Measurements from ENCODE around the gene DLX6. TPM values are rescaled to one million over a fixed set of nuclear protein-coding genes. Genes with fewer than 3 reads are reported as not detected.

Gene DLX6
- total and polyA plus RNA-seq, 2 of the 8 experiments (the other 6 are each of a cell fraction or from before 2014, with no cell fraction given): not detected

DNA sequence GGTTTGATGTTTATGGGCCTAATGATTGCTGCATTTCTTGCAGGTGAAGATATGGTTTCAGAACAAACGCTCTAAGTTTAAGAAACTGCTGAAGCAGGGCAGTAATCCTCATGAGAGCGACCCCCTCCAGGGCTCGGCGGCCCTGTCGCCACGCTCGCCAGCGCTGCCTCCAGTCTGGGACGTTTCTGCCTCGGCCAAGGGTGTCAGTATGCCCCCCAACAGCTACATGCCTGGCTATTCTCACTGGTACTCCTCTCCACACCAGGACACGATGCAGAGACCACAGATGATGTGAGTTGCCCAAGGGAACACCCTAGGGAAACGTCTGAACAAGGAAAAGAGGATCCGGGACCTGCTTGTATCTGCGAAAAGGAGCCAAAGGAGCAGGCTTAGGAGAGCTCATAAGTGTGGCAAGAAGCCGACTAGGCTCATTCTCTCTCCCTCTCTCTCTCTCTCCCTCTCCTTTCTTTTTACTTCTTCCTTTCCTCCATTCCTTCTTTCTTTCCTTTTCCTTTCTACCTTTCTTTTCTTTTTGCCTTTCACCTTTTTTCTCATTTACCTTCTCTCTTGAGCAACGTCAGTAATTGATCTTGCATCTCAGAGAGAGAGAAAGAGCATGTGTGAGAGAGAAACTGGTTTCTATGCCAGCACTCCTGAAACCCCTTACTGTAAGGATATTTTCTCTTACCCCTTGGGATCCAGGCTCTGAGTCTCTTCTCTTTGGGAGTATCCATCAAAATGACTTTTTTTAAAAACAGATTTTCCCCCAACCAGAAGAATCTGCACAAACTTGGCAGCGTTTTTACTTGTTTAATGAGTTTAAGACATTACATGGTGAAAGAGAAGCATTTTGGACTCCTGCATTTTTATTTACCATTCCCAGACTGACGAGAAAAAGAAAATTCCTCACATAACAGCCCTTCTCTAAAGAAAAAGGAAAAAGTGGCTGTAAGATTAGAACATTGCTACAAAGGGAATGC lies 4.7 kb downstream of the DLX6 start:
- no peak overlapping the region for H2BK20ac ChIP-seq (ENCODE audit: low read length)
- no peak overlapping the region for H3K56ac ChIP-seq (replicated peaks; ENCODE audit: insufficient read length, low read depth, low read length)
- no peaks in the 10 kb centered on the region for H3K79me2 ChIP-seq (ENCODE audit: control insufficient read depth in 1 of 2, insufficient read depth in 2 of 2, low read length in 2 of 2)
- H4K8ac ChIP-seq (ENCODE audit: extremely low read depth, insufficient read depth, low read length): no peak overlapping the region
- no peak overlapping the region for H2BK5ac ChIP-seq (ENCODE audit: low read depth, low read length)
- H4K5ac ChIP-seq (ENCODE audit: insufficient read length, low read depth, low read length): no peak overlapping the region
- no peak overlapping the region for H2BK12ac ChIP-seq (ENCODE audit: low read depth, low read length)
- no peak overlapping the region for H2BK15ac ChIP-seq (ENCODE audit: low read length)
- no peak overlapping the region for H2AK5ac ChIP-seq (ENCODE audit: low read depth, low read length)
- CTCF ChIA-PET (ENCODE audit: partially characterized antibody): interaction anchor here (1.1 to 6.3 kb wide), 4 partner anchors 8 to 17 kb away, joined by 3 to 71 read pairs (median 27); partner anchors contain the start of gene DLX5
- DNase-seq (ENCODE audit: low read depth in 1 of 2, low spot score in 2 of 2) (peak in 1 of 2 experiments; percentile 55), FAIRE-seq (no peak)
- WGBS, 2 experiments (ENCODE audit: extremely low coverage in 1 of 2, insufficient coverage in 1 of 2, insufficient read length in 1 of 2, insufficient replicate concordance in 2 of 2, low coverage in 1 of 2, low lambda C conversion rate in 2 of 2, missing lambda C conversion rate in 1 of 2): 13% methylated on average over 18 of the region's 18 CpGs; no CpG with 5 or more reads in 1 of the 2 experiments
- no peak overlapping the region for H3K27ac ChIP-seq (ENCODE audit: low read depth, low read length)
- peaks cover 3% of the 10 kb centered on the region; the same call in 1 of the 2 replicates for H3K23me2 ChIP-seq (ENCODE audit: low read depth, low read length)
- no peaks in the 10 kb centered on the region for H3K9me3 ChIP-seq (ENCODE audit: insufficient read depth in 2 of 2, low read depth in 1 of 2, low read length in 1 of 2)
- H3K79me1 ChIP-seq (ENCODE audit: low read depth, low read length): no peaks in the 10 kb centered on the region; the same call in 1 of the 2 replicates
- H3K4ac ChIP-seq (replicated peaks; ENCODE audit: insufficient read length, low read depth, low read length): no peak overlapping the region
- H3K23ac ChIP-seq (ENCODE audit: insufficient read length): no peak overlapping the region
- no peak overlapping the region for H3K4me3 ChIP-seq (ENCODE audit: extremely low read depth in 1 of 4, insufficient read depth in 2 of 4, low read depth in 3 of 4, low read length in 4 of 4)
- no peak overlapping the region for H3K14ac ChIP-seq (ENCODE audit: insufficient read length)
- H3K36me3 ChIP-seq (ENCODE audit: control insufficient read depth in 2 of 4, insufficient read depth in 4 of 4, low read length in 3 of 4): no peaks in the 10 kb centered on the region
- no peak overlapping the region for H3K18ac ChIP-seq (ENCODE audit: extremely low read depth, low read length)
- peaks cover 0 to 13% (median 7%) of the 10 kb centered on the region in 4 experiments; a peak in 5 of 7 replicates for H3K4me1 ChIP-seq (replicated peaks in 1 of 4; ENCODE audit: control insufficient read depth in 3 of 4, insufficient read depth in 4 of 4, low read length in 3 of 4)
- H3K9ac ChIP-seq (replicated peaks in 1 of 4; ENCODE audit: extremely low read depth in 1 of 4, low read depth in 3 of 4, low read length in 3 of 4): no peak overlapping the region
- H2AFZ ChIP-seq (ENCODE audit: low read length): no peak overlapping the region
- H3K4me2 ChIP-seq (ENCODE audit: insufficient read depth in 1 of 2, low read depth in 2 of 2, low read length in 2 of 2): no peak overlapping the region
- no peak overlapping the region for H2BK120ac ChIP-seq (replicated peaks; ENCODE audit: low read depth, low read length)
- H4K20me1 ChIP-seq (replicated peaks in 1 of 2; ENCODE audit: control insufficient read depth in 1 of 2, insufficient read depth in 2 of 2, low read length in 2 of 2): peaks cover 23 to 33% of the 10 kb centered on the region in 2 experiments
- POLR2A ChIA-PET (ENCODE audit: partially characterized antibody): interaction anchor here (0.5 to 1.2 kb wide), 3 partner anchors 10 to 21 kb away, joined by 3 to 5 read pairs (median 3); no protein-coding TSS in a partner anchor
- peaks cover 83 to 95% (median 89%) of the 10 kb centered on the region in 4 experiments for H3K27me3 ChIP-seq (replicated peaks in 1 of 4; ENCODE audit: control insufficient read depth in 3 of 4, extremely low read depth in 1 of 4, insufficient read depth in 3 of 4, low read length in 3 of 4)
- H4K91ac ChIP-seq (replicated peaks; ENCODE audit: insufficient read length, low read length): no peak overlapping the region
- TF ChIP-seq YY1 (IDR thresholded peaks at IDR 0.05; ENCODE audit: low read depth, low read length) (no peak), CREB1 (IDR thresholded peaks at IDR 0.05) (no peak), GTF2F1 (IDR thresholded peaks at IDR 0.05; ENCODE audit: borderline replicate concordance, low read depth, low read length) (no peak), RNF2 (IDR thresholded peaks at IDR 0.05; ENCODE audit: borderline replicate concordance, low read depth, low read length, missing control alignments, poor library complexity, severe bottlenecking) (peak; percentile 97), JUN (IDR thresholded peaks at IDR 0.05; ENCODE audit: low read depth, low read length) (no peak), TBP (IDR thresholded peaks at IDR 0.05; ENCODE audit: low read depth, low read length) (peak; percentile 78), CBX8 (IDR thresholded peaks at IDR 0.05; ENCODE audit: borderline replicate concordance, low read depth, low read length) (peak; percentile 26; the same call in 1 of the 2 replicates), POLR2AphosphoS5 (IDR thresholded peaks at IDR 0.05; ENCODE audit: low read depth, low read length) (no peak), TAF1 (IDR thresholded peaks at IDR 0.05; ENCODE audit: low read depth, low read length) (no peak)
- TF ChIP-seq, protein P1, sequence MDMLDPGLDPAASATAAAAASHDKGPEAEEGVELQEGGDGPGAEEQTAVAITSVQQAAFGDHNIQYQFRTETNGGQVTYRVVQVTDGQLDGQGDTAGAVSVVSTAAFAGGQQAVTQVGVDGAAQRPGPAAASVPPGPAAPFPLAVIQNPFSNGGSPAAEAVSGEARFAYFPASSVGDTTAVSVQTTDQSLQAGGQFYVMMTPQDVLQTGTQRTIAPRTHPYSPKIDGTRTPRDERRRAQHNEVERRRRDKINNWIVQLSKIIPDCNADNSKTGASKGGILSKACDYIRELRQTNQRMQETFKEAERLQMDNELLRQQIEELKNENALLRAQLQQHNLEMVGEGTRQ (IDR thresholded peaks at IDR 0.05; ENCODE audit: low read length): no peak
